ENCODE results near the gene UBXN10.

DNA sequence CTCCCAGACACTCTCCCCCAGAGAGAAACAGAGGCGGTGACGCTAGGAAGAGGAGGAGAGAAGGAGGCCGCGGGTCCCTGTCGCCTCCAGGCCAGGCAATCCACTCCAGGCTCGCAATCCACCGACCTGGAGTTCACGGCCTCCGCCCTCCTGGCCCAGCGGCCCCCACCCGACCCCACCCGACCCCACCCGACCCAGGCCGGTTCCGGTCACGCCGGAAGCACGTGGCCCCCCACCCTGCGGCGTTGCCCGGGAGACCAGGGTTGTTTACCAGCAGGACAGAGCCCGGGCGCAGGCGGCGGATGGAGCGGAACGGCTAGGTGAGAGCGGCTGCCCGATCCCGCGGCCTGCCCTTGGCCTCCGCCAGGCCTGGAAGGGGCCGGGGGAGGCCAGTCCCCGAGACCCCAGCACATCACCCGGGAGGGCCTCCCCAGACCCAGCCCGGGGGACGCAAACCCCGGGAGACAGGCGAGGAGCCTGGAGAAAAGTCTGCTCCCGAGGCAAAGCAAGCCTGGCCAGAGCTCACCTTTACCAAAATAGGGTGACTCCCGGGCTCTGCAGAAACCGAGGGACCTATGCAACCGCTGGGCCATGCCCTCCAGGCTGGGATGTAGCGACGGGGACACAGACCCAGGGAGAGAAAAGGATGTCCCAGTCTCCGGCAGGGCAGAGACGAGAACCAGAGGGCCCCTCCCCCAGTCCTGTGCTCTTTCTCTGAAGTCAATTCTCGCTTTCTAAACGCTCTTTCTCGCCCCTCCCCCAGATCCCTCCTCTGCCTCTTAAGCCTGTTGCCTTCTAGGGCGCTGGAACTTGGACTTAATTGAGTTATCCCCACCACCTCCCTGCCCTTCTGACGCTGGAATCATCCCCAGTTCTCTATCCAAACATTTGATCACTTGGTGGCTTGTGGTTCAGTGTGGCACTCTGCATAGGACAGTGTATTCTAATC is at the start of gene UBXN10, which contains the start of gene PLA2G2C:
- TF ChIP-seq, protein P1, sequence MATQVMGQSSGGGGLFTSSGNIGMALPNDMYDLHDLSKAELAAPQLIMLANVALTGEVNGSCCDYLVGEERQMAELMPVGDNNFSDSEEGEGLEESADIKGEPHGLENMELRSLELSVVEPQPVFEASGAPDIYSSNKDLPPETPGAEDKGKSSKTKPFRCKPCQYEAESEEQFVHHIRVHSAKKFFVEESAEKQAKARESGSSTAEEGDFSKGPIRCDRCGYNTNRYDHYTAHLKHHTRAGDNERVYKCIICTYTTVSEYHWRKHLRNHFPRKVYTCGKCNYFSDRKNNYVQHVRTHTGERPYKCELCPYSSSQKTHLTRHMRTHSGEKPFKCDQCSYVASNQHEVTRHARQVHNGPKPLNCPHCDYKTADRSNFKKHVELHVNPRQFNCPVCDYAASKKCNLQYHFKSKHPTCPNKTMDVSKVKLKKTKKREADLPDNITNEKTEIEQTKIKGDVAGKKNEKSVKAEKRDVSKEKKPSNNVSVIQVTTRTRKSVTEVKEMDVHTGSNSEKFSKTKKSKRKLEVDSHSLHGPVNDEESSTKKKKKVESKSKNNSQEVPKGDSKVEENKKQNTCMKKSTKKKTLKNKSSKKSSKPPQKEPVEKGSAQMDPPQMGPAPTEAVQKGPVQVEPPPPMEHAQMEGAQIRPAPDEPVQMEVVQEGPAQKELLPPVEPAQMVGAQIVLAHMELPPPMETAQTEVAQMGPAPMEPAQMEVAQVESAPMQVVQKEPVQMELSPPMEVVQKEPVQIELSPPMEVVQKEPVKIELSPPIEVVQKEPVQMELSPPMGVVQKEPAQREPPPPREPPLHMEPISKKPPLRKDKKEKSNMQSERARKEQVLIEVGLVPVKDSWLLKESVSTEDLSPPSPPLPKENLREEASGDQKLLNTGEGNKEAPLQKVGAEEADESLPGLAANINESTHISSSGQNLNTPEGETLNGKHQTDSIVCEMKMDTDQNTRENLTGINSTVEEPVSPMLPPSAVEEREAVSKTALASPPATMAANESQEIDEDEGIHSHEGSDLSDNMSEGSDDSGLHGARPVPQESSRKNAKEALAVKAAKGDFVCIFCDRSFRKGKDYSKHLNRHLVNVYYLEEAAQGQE (IDR thresholded peaks at IDR 0.05): peak; percentile 14
- TF ChIP-seq, protein P2, sequence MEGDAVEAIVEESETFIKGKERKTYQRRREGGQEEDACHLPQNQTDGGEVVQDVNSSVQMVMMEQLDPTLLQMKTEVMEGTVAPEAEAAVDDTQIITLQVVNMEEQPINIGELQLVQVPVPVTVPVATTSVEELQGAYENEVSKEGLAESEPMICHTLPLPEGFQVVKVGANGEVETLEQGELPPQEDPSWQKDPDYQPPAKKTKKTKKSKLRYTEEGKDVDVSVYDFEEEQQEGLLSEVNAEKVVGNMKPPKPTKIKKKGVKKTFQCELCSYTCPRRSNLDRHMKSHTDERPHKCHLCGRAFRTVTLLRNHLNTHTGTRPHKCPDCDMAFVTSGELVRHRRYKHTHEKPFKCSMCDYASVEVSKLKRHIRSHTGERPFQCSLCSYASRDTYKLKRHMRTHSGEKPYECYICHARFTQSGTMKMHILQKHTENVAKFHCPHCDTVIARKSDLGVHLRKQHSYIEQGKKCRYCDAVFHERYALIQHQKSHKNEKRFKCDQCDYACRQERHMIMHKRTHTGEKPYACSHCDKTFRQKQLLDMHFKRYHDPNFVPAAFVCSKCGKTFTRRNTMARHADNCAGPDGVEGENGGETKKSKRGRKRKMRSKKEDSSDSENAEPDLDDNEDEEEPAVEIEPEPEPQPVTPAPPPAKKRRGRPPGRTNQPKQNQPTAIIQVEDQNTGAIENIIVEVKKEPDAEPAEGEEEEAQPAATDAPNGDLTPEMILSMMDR (IDR thresholded peaks at IDR 0.05; ENCODE audit: low read depth, low read length, missing input control): no peak
- TF ChIP-seq RAD21 (IDR thresholded peaks at IDR 0.05) (no peak), EGR1 (IDR thresholded peaks at IDR 0.05; ENCODE audit: low read depth in 2 of 2) (no peak), FOXA1 (IDR thresholded peaks at IDR 0.05) (no peak)

All from liver (tissue), 3 donors.